DMS79 treated with DMSO at 0.1 percent for 48 hours (cell line): ENCODE measurements around the gene ANKRD13B.
"Not testable (repeated sequence)": the region's sequence is repeated elsewhere in the genome, so short reads cannot be mapped to it uniquely, and the experiment has no call there.

Experiments used
- DNase-seq: peaks from one replicate; lab custom pipeline; 2025; lab: John Stamatoyannopoulos, UW

Gene ANKRD13B

GRCh38 chr17:29642171-29642611 lies 49.3 kb downstream of the ANKRD13B start:
- peak; percentile 58 for DNase-seq

- DNase-seq, result no peak
Observed at GRCh38 chr17:29643817-29644160, 50.9 kb downstream of the ANKRD13B start.

DNA sequence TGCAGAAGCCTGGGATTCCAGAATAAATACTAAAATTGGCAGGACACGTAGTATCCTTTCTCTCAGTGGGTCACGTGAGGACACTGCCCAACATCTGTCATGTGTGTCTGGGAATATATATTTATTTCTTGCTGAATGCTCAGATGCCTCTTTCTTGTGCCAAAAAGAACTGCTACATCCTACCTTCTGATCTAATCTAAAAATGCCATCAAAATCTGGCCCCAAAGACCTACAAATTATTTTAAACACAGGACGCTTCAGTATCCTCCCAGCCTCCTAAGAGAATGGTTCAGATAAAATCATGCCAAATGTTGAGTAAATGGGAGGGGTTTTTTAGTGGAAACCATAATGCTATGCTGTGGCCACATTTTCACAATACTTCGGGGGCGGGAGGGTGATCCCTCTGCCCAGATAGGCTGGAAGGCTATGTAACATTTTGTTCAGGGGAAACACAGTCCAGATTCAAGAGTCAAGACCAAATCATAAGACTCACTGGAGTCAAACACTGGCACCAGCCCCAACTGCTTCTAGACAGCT lies 52.7 kb downstream of the ANKRD13B start:
- no peak for DNase-seq

DNA sequence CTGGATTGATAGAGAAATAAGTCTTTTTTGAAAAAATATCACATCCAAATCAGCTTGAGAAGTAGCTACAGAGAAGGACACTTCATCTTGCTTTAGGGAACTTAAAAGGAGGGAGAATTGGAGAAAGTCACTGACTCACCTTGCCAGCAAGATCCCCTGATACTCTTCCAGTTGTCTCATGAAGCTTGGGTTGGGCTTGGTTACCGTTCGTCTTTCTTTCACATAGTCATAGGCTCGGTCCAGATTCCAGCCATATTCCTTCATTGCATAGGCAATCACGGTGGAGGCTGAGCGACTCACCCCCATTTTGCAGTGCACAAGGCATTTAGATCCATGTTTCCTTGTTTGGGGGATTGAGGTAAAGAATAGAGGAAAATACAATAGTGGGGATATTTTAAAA lies 55.1 kb downstream of the ANKRD13B start:
- no peak for DNase-seq

DNA sequence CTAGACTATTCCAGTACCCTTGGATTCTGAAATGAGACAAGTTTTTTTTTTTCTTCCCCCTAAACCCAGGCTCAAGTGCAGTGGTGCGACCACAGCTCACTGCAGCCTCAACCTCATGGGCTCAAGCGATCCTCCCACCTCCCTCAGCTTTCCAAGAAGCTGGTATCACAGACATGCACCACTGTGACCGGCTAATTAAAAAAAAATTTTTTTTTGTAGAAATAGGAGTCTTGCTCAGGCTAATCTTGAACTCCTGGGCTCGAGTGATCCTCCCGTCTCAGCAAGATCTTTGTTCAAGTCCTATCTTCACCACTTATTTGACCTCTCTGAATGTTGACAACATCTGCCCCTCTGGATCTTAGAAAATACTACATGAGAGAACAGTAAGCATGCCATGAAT lies 56.4 kb downstream of the ANKRD13B start:
- no peak for DNase-seq

DNA sequence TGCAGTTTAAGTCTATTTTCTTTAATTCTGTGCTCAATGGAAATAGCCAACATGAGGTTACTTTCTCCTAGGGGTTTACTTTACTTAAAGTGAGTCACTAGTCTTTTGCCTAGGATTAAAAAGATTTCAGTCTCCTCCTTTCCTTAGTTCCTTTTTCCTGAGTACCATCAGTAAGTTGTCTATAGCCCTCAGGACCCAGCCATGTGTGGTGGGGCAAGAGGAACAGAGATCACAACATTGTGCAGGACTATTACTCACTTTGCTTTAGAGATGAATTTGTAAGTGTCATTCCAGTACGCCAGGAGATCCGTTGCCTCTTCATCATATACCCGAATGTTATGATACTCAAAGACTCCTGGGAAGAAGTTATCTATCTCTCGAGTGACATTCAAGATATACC lies 57.5 kb downstream of the ANKRD13B start:
- DNase-seq, result no peak

GRCh38 chr17:29651913-29652312 lies 59.0 kb downstream of the ANKRD13B start:
- not testable (repeated sequence) for DNase-seq

DNA sequence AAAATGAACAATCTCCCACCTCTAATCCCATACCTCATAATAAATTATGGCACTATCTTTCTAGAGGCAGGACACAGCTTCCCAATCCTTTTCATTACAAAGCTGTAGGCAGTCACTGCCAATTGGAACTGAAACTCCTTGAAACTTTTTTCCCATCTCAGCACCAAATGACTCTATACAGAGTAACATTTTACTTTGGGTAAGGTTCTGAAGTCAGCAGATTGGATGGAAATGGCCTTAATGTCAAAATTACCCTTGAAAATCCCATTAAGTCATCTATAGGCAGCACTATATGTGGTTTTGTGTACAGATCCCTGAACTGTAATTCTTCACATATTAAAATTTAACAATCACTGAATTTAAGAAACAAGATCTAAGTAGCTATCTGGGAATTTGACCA lies 60.0 kb downstream of the ANKRD13B start:
- DNase-seq, result no peak

GRCh38 chr17:29653995-29654714 lies 61.2 kb downstream of the ANKRD13B start:
- no peak for DNase-seq

GRCh38 chr17:29655323-29655722 lies 62.4 kb downstream of the ANKRD13B start:
- no peak for DNase-seq

DNA sequence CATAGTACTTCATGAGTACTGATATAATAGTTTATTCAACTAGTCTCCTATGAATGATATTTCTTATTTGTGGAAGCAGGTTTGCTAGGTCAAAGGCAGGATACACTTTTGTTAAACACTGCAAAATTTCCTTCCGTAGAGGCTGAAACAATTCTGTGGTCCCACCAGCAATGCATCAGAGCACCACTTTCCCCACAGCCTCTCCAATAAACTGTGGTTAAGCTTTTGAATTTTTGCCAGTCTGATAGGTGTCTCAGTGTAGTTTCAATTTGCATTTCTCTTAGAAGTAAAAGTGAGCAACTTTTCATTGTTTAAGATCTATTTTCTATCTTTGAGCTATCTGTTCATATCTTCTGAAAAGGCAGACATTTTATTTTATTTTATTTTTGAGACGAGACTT lies 66.2 kb downstream of the ANKRD13B start:
- DNase-seq, result no peak

GRCh38 chr17:29661213-29661612 lies 68.3 kb downstream of the ANKRD13B start:
- DNase-seq, result peak; percentile 45

- DNase-seq, result no peak
Observed at GRCh38 chr17:29663155-29663554, 70.2 kb downstream of the ANKRD13B start.
